Effector memory CD8-positive, alpha-beta T cell (primary cell): ENCODE measurements around the gene TJP2.

Experiments
- ATAC-seq: fragments of 150-1000 bp; cut with Tn5 transposase; replicated peaks from 2 replicates; pipeline ENCODE4 v1.10.0; 2021; ENCODE audit warnings: mild to moderate bottlenecking, moderate library complexity
- DNase-seq, 3 experiments: peaks; one replicate each; pipeline ENCODE4 v3.0.0; 2021
- H3K27ac Mint-ChIP-seq, 2 donors: one replicate each; pipeline ENCODE4 v1.8.0; 2022; ENCODE audit warnings: mild to moderate bottlenecking in 2 of 2, mixed read lengths in 2 of 2, moderate library complexity in 2 of 2
- H3K27me3 Mint-ChIP-seq, 2 donors: one replicate each; pipeline ENCODE4 v1.8.0; 2022; ENCODE audit warnings: mixed read lengths in 2 of 2
- H3K36me3 Mint-ChIP-seq: one replicate; pipeline ENCODE4 v1.8.0; 2022; ENCODE audit warnings: mild to moderate bottlenecking, moderate library complexity, mixed read lengths; ENCODE audit not compliant: insufficient read depth
- H3K4me1 Mint-ChIP-seq, 2 donors: one replicate each; pipeline ENCODE4 v1.8.0; 2022; ENCODE audit warnings: low read depth in 2 of 2, mixed read lengths in 2 of 2
- H3K4me3 Mint-ChIP-seq, 2 donors: one replicate each; pipeline ENCODE4 v1.8.0; 2022; ENCODE audit warnings: mild to moderate bottlenecking in 2 of 2, mixed read lengths in 2 of 2, moderate library complexity in 2 of 2
- H3K9me3 Mint-ChIP-seq, 2 donors: one replicate each; pipeline ENCODE4 v1.8.0; 2022; ENCODE audit warnings: mixed read lengths in 2 of 2

The TJP2 gene

DNA sequence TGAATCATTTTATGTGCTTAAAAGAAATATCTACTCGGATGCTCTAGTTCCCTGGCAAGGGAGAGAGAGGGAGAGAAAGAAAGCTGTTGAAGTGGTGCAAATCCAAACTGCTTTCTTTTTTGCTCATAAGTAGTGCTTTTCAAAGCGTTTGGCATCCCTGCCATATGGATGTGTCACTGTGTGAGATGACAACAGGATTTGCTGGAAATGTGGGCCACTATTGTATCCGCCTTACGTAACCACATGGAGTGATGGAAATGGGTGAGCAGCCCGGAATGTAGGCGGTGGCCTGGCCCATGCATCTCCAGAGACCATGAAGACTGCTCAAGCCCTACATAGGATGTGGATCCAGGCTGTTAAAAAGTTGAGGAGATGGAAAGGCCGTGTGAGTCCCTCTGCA lies 30.8 kb downstream of the TJP2 start:
- H3K36me3 Mint-ChIP-seq = no peaks in the 10 kb centered on the region
- peaks cover 6 to 10% of the 10 kb centered on the region in 2 donors for H3K4me1 Mint-ChIP-seq
- ATAC-seq (no peak), DNase-seq (no peak)
- no peak overlapping the region for H3K27ac Mint-ChIP-seq
- no peaks in the 10 kb centered on the region for H3K27me3 Mint-ChIP-seq
- H3K9me3 Mint-ChIP-seq = no peaks in the 10 kb centered on the region
- H3K4me3 Mint-ChIP-seq = no peak overlapping the region

DNA sequence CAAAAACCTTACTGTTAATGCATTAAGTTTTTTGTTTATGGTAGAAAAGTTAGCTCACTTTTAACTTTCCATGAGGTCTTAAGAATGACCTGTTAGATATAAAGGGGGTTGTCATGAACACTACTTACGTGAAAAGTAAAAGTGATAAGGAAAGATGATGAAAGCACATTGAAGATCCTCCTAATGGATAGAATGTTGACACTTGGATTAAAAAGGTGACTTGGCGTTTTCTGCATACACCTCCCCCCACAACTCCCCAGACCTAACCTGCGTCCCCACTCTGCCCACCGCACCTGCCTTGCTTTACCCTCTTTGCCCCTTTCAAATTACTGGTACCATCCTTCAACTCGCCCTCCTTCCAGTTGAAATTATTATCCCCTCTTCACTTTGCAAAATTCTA lies 32.0 kb downstream of the TJP2 start:
- Mint-ChIP-seq H3K27ac (no peak overlapping the region), H3K36me3 (no peaks in the 10 kb centered on the region), H3K27me3 (no peaks in the 10 kb centered on the region), H3K9me3 (no peaks in the 10 kb centered on the region), H3K4me3 (no peak overlapping the region), H3K4me1 (no peaks in the 10 kb centered on the region)
- DNase-seq (no peak), ATAC-seq (no peak)

- Mint-ChIP-seq H3K36me3 (no peaks in the 10 kb centered on the region), H3K27me3 (no peaks in the 10 kb centered on the region), H3K4me1 (no peaks in the 10 kb centered on the region), H3K9me3 (no peaks in the 10 kb centered on the region), H3K27ac (no peak overlapping the region), H3K4me3 (no peak overlapping the region)
- DNase-seq (no peak), ATAC-seq (no peak)
Observed at GRCh38 chr9:69207503-69207902, 33.4 kb downstream of the TJP2 start.

- Mint-ChIP-seq H3K27me3 (no peaks in the 10 kb centered on the region), H3K4me3 (no peak overlapping the region), H3K27ac (no peak overlapping the region), H3K4me1 (no peaks in the 10 kb centered on the region), H3K9me3 (no peaks in the 10 kb centered on the region), H3K36me3 (no peaks in the 10 kb centered on the region)
- no peak for DNase-seq
- no peak for ATAC-seq
Observed at GRCh38 chr9:69211424-69212036, 37.5 kb downstream of the TJP2 start.

DNA sequence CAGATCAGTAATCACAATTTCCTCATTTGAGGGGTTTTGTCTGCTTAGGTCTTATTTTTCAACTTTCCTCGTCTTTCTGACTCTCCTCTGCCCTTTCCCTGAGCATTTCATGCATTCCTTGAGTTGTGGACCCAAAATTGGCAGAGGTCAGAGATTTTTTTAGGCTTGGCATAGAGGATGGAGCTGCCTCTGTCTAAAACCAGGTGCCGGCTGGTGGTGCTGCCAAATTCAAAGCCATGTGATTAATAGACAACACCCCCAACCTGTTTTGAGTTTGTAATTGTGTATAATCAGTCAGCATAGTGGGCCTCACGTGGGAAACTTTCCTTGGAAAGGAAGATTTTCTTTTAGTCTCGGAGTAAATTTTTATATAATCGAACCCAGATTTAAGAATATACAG lies 39.6 kb downstream of the TJP2 start:
- DNase-seq (no peak), ATAC-seq (no peak)
- H3K4me1 Mint-ChIP-seq = no peaks in the 10 kb centered on the region
- no peak overlapping the region for H3K27ac Mint-ChIP-seq
- no peaks in the 10 kb centered on the region for H3K27me3 Mint-ChIP-seq
- no peak overlapping the region for H3K4me3 Mint-ChIP-seq
- no peaks in the 10 kb centered on the region for H3K9me3 Mint-ChIP-seq
- no peaks in the 10 kb centered on the region for H3K36me3 Mint-ChIP-seq

- no peaks in the 10 kb centered on the region for H3K27me3 Mint-ChIP-seq
- ATAC-seq (no peak), DNase-seq (no peak)
- no peaks in the 10 kb centered on the region for H3K4me1 Mint-ChIP-seq
- H3K27ac Mint-ChIP-seq = no peak overlapping the region
- H3K4me3 Mint-ChIP-seq = no peak overlapping the region
- H3K9me3 Mint-ChIP-seq = no peaks in the 10 kb centered on the region
- no peaks in the 10 kb centered on the region for H3K36me3 Mint-ChIP-seq
Observed at GRCh38 chr9:69214939-69215338, 40.9 kb downstream of the TJP2 start.

GRCh38 chr9:69215774-69216485 lies 41.9 kb downstream of the TJP2 start:
- Mint-ChIP-seq H3K4me3 (no peak overlapping the region), H3K27ac (no peak overlapping the region), H3K36me3 (no peaks in the 10 kb centered on the region), H3K27me3 (no peaks in the 10 kb centered on the region), H3K4me1 (no peaks in the 10 kb centered on the region), H3K9me3 (no peaks in the 10 kb centered on the region)
- ATAC-seq (no peak), DNase-seq (no peak)

- no peaks in the 10 kb centered on the region for H3K9me3 Mint-ChIP-seq
- no peak for DNase-seq
- H3K27me3 Mint-ChIP-seq = no peaks in the 10 kb centered on the region
- H3K36me3 Mint-ChIP-seq = no peaks in the 10 kb centered on the region
- H3K4me3 Mint-ChIP-seq = no peak overlapping the region
- no peak for ATAC-seq
- H3K27ac Mint-ChIP-seq = no peak overlapping the region
- no peaks in the 10 kb centered on the region for H3K4me1 Mint-ChIP-seq
Observed at GRCh38 chr9:69218166-69218565, 44.1 kb downstream of the TJP2 start.

- Mint-ChIP-seq H3K9me3 (no peaks in the 10 kb centered on the region), H3K27me3 (no peaks in the 10 kb centered on the region), H3K4me1 (no peaks in the 10 kb centered on the region), H3K36me3 (no peaks in the 10 kb centered on the region), H3K27ac (no peak overlapping the region), H3K4me3 (no peak overlapping the region)
- DNase-seq = no peak
- no peak for ATAC-seq
Observed at GRCh38 chr9:69221036-69221435, 47.0 kb downstream of the TJP2 start.

- peaks cover 3% of the 10 kb centered on the region for H3K36me3 Mint-ChIP-seq
- H3K27ac Mint-ChIP-seq = no peak overlapping the region
- H3K27me3 Mint-ChIP-seq = no peaks in the 10 kb centered on the region
- no peaks in the 10 kb centered on the region for H3K9me3 Mint-ChIP-seq
- ATAC-seq = no peak
- H3K4me3 Mint-ChIP-seq = no peak overlapping the region
- no peaks in the 10 kb centered on the region for H3K4me1 Mint-ChIP-seq
- DNase-seq = no peak
Observed at GRCh38 chr9:69222970-69223369, 48.9 kb downstream of the TJP2 start.

GRCh38 chr9:69223605-69224004 lies 49.5 kb downstream of the TJP2 start:
- Mint-ChIP-seq H3K36me3 (peaks cover 3% of the 10 kb centered on the region), H3K27me3 (no peaks in the 10 kb centered on the region), H3K4me1 (no peaks in the 10 kb centered on the region), H3K9me3 (no peaks in the 10 kb centered on the region), H3K27ac (no peak overlapping the region), H3K4me3 (no peak overlapping the region)
- ATAC-seq (no peak), DNase-seq (no peak)

- Mint-ChIP-seq H3K27me3 (no peaks in the 10 kb centered on the region), H3K4me1 (no peaks in the 10 kb centered on the region), H3K27ac (no peak overlapping the region), H3K9me3 (no peaks in the 10 kb centered on the region), H3K4me3 (no peak overlapping the region), H3K36me3 (peaks cover 3% of the 10 kb centered on the region)
- DNase-seq (no peak), ATAC-seq (no peak)
Observed at GRCh38 chr9:69229367-69229766, 55.3 kb downstream of the TJP2 start.

- no peak for ATAC-seq
- no peaks in the 10 kb centered on the region for H3K27me3 Mint-ChIP-seq
- peaks cover 6% of the 10 kb centered on the region for H3K36me3 Mint-ChIP-seq
- no peak overlapping the region for H3K27ac Mint-ChIP-seq
- no peak for DNase-seq
- no peak overlapping the region for H3K4me3 Mint-ChIP-seq
- H3K9me3 Mint-ChIP-seq = no peaks in the 10 kb centered on the region
- no peaks in the 10 kb centered on the region for H3K4me1 Mint-ChIP-seq
Observed at GRCh38 chr9:69232135-69232534, 58.1 kb downstream of the TJP2 start.

DNA sequence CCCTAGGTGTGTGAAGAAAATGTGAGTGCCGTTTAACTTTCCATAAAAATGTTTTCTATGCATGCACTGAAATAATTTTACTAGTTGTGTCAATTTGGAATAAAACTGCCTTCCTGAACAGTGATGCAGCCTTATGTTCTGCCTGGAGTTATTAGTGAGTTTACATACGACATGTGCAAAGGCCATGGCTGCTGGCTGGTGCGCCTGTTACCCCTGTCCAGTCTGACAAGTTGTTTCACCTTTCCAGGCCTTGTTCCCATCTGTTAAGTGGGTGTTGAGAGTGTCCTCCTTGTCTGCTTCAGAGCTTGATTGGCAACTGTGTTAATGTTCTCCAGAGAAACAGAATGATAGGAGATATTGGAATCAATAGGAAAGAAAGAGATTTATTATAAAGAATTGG lies 60.6 kb downstream of the TJP2 start:
- Mint-ChIP-seq H3K4me1 (no peaks in the 10 kb centered on the region), H3K4me3 (no peak overlapping the region), H3K27me3 (no peaks in the 10 kb centered on the region), H3K9me3 (no peaks in the 10 kb centered on the region), H3K36me3 (peaks cover 2% of the 10 kb centered on the region), H3K27ac (no peak overlapping the region)
- no peak for ATAC-seq
- no peak for DNase-seq
